ENCODE data around the gene TSHZ2.
"Not testable (repeated sequence)": the region's sequence is repeated elsewhere in the genome, so short reads cannot be mapped to it uniquely, and the experiment has no call there.

Gene TSHZ2

DNA sequence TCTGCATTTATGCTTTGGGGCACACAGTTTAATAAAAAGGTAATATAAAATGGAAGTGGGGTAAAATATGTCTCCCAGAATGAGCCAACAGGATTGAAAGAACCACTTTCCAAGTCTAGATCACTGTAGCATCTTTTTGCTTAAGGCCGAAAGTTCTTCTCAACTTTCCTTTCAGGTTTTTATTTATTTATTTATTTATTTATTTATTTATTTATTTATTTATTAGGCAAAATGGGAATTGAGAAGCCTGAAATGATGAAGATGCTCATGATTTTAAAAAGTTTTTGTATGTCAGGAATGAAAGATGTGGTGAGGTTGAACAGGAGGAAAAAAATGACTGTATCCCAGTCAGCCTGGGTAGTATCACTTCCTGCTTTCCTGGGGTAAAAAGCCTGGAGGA is 24.0 kb downstream of the TSHZ2 start:
- no peak for DNase-seq (ENCODE audit: low read depth in 2 of 2)

DNA sequence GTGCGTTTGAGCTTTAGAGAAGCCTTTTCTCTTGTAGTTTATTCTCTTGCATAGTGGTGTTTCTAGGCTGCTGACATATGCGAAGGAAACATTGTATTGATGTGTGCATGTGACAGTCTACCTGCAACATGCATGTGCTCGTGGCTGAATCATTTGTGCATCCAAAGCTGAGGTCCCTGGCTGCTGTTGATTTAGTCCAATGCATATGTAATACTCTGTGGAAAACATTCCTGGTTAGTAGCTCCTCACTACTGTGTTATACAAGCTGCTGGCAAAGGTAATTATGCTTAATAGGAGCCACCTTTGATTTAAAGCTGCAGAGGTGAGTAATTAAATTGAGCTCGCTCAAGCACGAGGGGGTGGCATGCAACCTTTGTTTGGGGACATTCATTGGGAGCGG is 24.5 kb downstream of the TSHZ2 start:
- DNase-seq (ENCODE audit: low read depth in 2 of 2) = no peak

- DNase-seq (ENCODE audit: low read depth in 2 of 2) = no peak
These were observed 26.1 kb downstream of the TSHZ2 start for GRCh38 chr20:52998268-52998667.

GRCh38 chr20:52999040-52999439 is 26.9 kb downstream of the TSHZ2 start:
- no peak for DNase-seq (ENCODE audit: low read depth in 2 of 2)

GRCh38 chr20:53001498-53002301 is 29.5 kb downstream of the TSHZ2 start:
- peak in 1 of 2 donors; percentile 6 for DNase-seq (ENCODE audit: low read depth in 2 of 2)

DNA sequence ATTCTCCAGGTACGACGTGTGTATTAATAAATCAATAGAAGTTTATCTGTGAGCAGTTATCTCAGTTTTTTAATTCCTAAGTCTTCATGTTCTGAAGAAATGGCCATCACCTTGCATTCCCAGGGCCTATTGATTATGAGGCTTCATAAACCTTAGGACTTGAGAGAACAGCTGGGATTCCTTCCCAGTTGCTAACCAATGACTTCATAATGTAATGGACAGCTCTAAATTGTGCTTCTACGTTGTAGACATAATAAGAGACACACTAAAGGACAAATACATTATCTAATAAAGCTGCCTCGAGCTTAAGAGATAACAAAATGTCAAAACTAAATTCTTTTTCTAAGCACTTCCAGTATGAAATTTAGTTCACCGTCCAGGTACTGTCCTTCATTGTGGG is 30.6 kb downstream of the TSHZ2 start:
- no peak for DNase-seq (ENCODE audit: low read depth in 2 of 2)

DNA sequence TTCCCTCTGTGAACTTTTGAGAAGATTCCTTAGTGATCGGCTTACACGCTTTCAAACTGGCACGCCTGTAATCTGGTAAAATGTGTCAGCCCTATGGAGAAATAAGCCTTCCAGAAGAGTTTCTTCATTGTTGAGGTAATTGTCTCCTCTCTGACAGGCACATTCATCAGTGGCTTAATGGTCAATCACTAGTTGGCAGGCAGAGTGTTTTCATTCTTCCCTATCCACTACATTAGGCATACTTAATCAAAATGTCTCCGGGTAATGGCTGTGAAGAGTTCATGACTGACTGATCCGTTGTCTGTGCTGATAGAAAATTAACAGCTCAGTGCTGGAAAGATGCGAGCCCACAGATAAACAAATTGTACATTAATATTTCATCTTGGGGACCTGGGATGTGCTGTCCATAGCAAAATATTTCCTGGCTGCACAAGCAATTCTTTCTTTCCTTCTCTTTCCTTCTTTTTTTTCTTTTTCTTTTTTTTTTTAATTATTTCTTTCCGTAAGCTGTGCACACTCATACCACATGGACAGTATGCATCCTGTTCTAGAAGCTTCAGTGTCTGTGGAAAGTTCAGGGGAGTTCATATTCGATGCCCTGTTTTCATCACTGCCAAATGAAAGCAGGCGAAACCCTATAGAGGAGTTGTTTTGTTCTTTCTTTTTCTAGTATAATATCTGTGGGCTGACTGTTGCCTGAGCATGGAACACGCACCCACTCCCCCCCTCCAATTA is 31.4 kb downstream of the TSHZ2 start:
- DNase-seq (ENCODE audit: low read depth in 2 of 2) = no peak

GRCh38 chr20:53004267-53004813 is 32.2 kb downstream of the TSHZ2 start:
- DNase-seq (ENCODE audit: low read depth in 2 of 2) = no peak

GRCh38 chr20:53009979-53010735 is 38.0 kb downstream of the TSHZ2 start:
- DNase-seq (ENCODE audit: low read depth in 2 of 2) = no peak

GRCh38 chr20:53011640-53012039 is 39.5 kb downstream of the TSHZ2 start:
- no peak for DNase-seq (ENCODE audit: low read depth in 2 of 2)

DNA sequence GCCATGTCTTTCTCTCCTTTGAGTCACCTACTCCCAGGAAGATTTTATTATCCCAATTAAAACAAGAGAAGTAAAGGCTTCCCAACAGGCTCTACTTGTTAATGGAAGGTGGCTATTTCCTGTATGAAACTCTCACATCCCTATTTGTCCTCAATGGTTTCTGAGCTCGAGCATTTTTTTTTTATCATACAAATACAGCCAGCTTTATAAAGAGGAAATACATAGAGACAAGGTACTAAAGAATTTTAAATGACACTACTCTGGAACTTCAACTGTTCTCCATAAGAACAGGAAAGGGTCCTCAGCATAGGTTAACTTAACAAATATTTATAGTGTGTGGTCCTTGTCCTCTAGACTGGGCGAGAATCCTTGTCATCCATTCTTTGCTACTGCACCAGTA is 41.0 kb downstream of the TSHZ2 start:
- DNase-seq (ENCODE audit: low read depth in 2 of 2) = no peak

GRCh38 chr20:53013847-53014246 is 41.7 kb downstream of the TSHZ2 start:
- no peak for DNase-seq (ENCODE audit: low read depth in 2 of 2)

- no peak for DNase-seq (ENCODE audit: low read depth in 2 of 2)
These were observed 43.9 kb downstream of the TSHZ2 start for GRCh38 chr20:53016071-53016470.

DNA sequence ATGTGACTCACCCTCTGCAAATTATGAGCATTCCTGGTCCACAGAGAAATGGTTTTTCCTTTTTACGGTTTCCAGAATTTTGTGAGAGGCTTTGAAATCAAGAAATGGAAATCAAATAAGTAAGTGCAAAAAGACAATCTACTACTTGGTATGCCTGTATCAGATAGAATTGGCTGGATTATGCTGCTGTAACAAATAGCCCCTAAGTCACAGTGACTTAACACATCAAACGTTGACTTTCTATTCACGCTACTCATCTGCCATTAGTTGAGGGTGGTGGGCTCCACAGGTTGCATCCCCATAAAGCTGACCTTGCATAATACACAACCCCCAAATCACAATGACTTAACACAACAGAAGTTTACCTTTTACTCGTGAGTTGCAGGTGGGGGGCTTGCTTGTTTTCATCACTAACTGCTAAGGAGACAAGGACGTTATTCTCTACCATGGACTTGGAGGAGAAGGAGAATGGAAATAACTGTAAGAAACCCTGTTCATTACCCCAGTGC is 44.4 kb downstream of the TSHZ2 start:
- DNase-seq (ENCODE audit: low read depth in 2 of 2) = no peak

DNA sequence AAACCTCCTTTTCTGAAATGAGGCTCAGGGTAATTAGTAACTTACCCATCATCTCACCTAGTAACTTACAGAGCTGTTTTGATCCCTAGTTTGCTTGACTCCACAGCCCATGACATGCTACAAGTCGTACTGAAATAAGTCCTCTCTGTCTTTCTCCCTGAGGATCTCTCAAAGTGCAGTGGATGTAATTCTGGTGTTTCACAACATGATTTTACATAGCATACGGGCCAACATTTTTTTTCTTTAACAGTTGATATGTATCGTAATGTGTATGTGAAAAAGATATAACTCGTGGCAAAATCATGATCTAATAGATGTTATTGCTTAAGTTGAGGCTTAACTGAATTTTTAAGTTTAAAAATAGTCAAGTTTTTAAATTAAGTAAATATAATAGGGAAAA is 45.0 kb downstream of the TSHZ2 start:
- no peak for DNase-seq (ENCODE audit: low read depth in 2 of 2)

GRCh38 chr20:53019464-53019863 is 47.3 kb downstream of the TSHZ2 start:
- no peak for DNase-seq (ENCODE audit: low read depth in 2 of 2)

- no peak for DNase-seq (ENCODE audit: low read depth in 2 of 2)
These were observed 48.2 kb downstream of the TSHZ2 start for GRCh38 chr20:53020376-53020775.

GRCh38 chr20:53020834-53021233 is 48.7 kb downstream of the TSHZ2 start:
- DNase-seq (ENCODE audit: low read depth in 2 of 2) = no peak

DNA sequence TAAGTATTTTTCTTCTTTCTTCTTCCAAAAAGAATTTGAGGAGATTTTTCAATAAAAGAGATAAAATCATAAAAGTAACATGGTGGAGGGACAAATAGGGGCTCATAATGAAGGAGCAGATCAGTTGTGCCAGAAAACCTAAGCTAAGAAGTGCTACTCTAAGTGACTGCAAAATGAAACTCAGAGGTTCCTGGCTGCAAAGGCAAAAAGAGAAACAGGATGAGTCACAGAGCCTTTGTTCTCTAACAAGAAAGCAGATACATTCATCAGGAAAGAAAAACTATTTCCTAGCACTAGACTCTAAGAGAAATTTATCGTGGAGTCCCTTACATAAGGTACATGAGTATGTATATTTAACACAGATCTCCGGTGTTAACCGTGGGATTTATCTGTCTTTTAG is 49.8 kb downstream of the TSHZ2 start:
- no peak for DNase-seq (ENCODE audit: low read depth in 2 of 2)

GRCh38 chr20:53023732-53024520 is 51.8 kb downstream of the TSHZ2 start:
- no peak for DNase-seq (ENCODE audit: low read depth in 2 of 2)

GRCh38 chr20:53024653-53025052 is 52.5 kb downstream of the TSHZ2 start:
- DNase-seq (ENCODE audit: low read depth in 2 of 2) = not testable (repeated sequence)

Data from activated CD4-positive, alpha-beta T cell treated with anti-CD3 and anti-CD28 coated beads for 24 hours (primary cell).